CMK (cell line): ENCODE measurements around the gene ZNF492.
"Not testable (repeated sequence)": the region's sequence is repeated elsewhere in the genome, so short reads cannot be mapped to it uniquely, and the experiment has no call there.

Experiments
- DNase-seq: peaks from one replicate; pipeline ENCODE4 v3.0.0-alpha.2; 2010; ENCODE audit warnings: low read depth

The ZNF492 gene

GRCh38 chr19:22633706-22634449 is at the start of gene ZNF492:
TSS of gene ZNF492 (plus strand) at chr19:22634324. CDS start at chr19:22653400, 19,076 bp downstream.
- not testable (repeated sequence) for DNase-seq

- no peak for DNase-seq
Observed at GRCh38 chr19:22595422-22595821, 38.7 kb upstream of the ZNF492 start.

- no peak for DNase-seq
Observed at GRCh38 chr19:22595918-22596341, 38.2 kb upstream of the ZNF492 start.

- no peak for DNase-seq
Observed at GRCh38 chr19:22600690-22601648, 33.2 kb upstream of the ZNF492 start.

- no peak for DNase-seq
Observed at GRCh38 chr19:22601906-22602630, 32.1 kb upstream of the ZNF492 start.

- DNase-seq: no peak
Observed at GRCh38 chr19:22602631-22603272, 31.4 kb upstream of the ZNF492 start.

- no peak for DNase-seq
Observed at GRCh38 chr19:22603518-22604440, 30.3 kb upstream of the ZNF492 start.

- DNase-seq: no peak
Observed at GRCh38 chr19:22604571-22605274, 29.4 kb upstream of the ZNF492 start.

GRCh38 chr19:22605275-22606211 is 28.6 kb upstream of the ZNF492 start:
- no peak for DNase-seq

GRCh38 chr19:22606212-22606553 is 27.9 kb upstream of the ZNF492 start:
- no peak for DNase-seq

- no peak for DNase-seq
Observed at GRCh38 chr19:22606954-22607652, 27.0 kb upstream of the ZNF492 start.

- DNase-seq: no peak
Observed at GRCh38 chr19:22607653-22608430, 26.3 kb upstream of the ZNF492 start.

GRCh38 chr19:22608441-22608840 is 25.7 kb upstream of the ZNF492 start:
- no peak for DNase-seq

GRCh38 chr19:22609630-22610029 is 24.5 kb upstream of the ZNF492 start:
- DNase-seq: no peak

GRCh38 chr19:22610121-22610520 is 24.0 kb upstream of the ZNF492 start:
- DNase-seq: no peak

- DNase-seq: no peak
Observed at GRCh38 chr19:22612316-22612715, 21.8 kb upstream of the ZNF492 start.

- DNase-seq: no peak
Observed at GRCh38 chr19:22616659-22617058, 17.5 kb upstream of the ZNF492 start.

GRCh38 chr19:22617181-22617580 is 16.9 kb upstream of the ZNF492 start:
- DNase-seq: not testable (repeated sequence)
